ENCODE data around the gene ADGRV1.
"Not testable (repeated sequence)": the region's sequence is repeated elsewhere in the genome, so short reads cannot be mapped to it uniquely, and the experiment has no call there.

The ADGRV1 gene

DNA sequence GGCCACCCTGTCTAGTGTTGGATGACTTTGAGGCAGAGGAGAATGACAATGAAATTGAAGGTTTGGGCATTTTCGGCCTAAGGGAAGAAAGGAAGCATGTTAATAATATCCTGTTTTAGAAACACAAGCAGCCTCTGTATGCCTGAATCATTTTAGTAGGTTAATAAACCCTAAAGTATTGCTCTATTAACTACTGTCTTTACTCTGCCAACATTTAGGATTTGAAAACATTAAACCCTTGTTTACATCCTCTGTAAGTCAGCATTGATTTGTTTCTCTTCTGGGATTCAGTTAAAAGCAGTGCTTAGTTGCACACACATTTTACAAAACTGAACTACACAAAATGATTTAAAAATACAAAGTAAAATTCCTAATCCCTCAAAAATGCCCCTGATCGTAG is 465.6 kb downstream of the ADGRV1 start:
- DNase-seq (ENCODE audit: low read depth in 2 of 3, low spot score in 2 of 3) = no peak

DNA sequence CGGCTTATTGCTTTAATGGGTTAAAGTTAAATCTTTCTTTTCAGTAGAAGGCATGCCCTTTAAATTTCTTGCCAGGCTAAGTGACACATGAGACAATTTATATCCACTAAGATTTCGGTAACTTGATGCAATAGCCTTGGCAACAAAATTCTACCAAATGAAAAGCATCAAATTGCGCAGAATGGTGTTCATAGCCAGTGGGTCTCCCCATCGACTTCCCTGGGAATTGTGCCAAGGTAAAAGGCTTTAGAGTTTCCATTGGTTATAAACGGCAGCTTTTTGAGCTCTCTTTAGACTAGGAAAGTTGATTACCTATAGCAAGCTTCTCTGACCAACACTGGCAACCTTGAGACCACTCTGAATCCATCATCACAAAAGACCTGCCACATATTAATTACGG is 466.1 kb downstream of the ADGRV1 start:
- DNase-seq (ENCODE audit: low read depth in 2 of 3, low spot score in 2 of 3) = no peak

DNA sequence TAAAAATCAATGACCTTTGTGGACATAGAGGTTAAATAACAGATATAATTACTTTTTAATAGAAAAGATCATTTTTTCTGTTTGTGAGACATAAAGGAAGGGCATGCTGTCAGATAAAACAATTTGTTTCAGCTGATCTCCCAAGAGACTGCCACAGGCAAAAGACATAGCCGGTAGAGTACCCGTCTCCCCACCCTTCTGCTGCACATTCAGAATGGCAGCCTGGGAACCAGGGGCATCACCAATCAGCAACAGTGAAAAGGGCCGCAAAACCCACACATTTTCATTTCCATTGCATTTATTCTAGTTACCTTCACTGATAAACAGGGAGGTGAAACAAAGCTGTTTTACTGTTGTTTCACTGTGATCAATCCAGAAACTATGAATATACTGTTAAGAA is 466.9 kb downstream of the ADGRV1 start:
- DNase-seq (ENCODE audit: low read depth in 2 of 3, low spot score in 2 of 3) = no peak

DNA sequence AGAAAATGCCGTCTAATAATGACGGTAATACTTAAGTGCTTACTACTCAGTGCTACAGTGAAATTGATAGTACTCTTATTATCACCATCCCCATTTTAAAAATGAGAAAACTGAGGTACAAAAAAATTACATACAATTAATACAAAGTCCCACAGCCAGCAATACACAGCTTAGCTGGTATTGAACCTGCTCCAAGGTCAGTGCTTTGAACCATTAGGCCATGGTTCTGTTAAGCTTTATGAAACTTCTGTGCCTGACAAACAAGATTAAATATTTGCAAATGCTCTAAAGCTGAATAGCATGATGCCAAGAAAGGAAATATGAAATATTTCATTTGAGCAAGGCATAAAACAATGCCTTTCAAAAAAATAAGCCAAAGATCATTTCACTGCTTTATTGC is 467.4 kb downstream of the ADGRV1 start:
- DNase-seq (ENCODE audit: low read depth in 2 of 3, low spot score in 2 of 3) = no peak

DNA sequence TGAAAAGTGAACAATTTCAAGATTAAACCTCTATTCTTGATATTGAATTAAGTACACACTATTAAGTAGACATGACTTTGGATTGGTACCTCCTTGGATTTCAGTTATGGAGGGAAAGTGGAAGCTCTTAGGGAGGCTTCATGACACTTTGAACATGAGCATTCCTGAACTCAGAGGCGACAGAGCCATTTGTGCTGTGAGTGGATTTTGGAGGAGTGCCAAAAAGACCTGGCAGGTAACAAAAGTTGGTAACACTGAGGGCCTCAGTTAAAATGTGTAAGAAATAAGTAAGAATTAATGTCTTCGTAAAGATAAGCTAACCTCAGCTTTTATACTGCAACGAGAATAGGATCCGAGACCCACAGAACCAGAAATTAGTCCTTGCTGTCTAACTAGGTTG is 467.9 kb downstream of the ADGRV1 start:
- DNase-seq (ENCODE audit: low read depth in 2 of 3, low spot score in 2 of 3) = no peak

DNA sequence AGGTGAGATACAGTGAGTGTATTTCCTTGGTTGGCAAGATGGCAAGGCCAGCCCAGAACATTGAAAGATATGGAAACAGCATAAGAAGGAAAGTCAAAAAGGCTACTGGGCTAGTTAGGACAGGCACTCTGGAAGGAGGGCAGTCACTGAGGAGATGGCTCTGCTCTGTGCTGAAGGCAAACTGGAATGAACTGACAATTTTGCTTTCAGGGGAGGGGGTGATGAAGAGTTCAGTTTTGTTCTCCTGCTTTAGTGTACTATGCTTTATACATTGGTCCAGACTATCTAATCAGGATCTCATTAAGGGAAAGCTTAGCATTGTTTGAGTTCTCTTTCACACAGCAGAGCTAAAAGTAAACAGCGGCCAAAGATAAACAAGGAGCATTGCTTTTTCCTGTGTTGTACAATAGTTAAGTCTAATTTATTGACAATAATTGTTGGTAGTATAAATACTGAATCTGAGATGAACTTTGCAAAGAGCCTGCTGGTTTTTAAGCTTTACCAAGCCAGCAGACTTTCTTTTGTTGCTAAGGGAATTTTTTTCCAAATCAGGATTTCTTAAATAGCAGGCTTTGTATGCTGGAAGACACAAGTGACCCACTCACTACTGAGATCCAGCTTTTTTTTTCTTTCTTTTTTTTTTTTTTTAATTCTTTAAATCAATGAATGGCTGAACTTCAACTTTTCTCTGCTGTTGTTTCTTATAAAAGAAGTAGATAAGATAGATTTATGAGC is 469.0 kb downstream of the ADGRV1 start:
- DNase-seq (ENCODE audit: low read depth in 2 of 3, low spot score in 2 of 3) = no peak

- no peak for DNase-seq (ENCODE audit: low read depth in 2 of 3, low spot score in 2 of 3)
These were observed 469.9 kb downstream of the ADGRV1 start for GRCh38 chr5:91028499-91028956.

GRCh38 chr5:91030521-91031401 is 472.2 kb downstream of the ADGRV1 start:
- no peak for DNase-seq (ENCODE audit: low read depth in 2 of 3, low spot score in 2 of 3)

- no peak for DNase-seq (ENCODE audit: low read depth in 2 of 3, low spot score in 2 of 3)
These were observed 472.8 kb downstream of the ADGRV1 start for GRCh38 chr5:91031402-91031752.

- DNase-seq (ENCODE audit: low read depth in 2 of 3, low spot score in 2 of 3) = no peak
These were observed 473.5 kb downstream of the ADGRV1 start for GRCh38 chr5:91032125-91032524.

- DNase-seq (ENCODE audit: low read depth in 2 of 3, low spot score in 2 of 3) = no peak
These were observed 474.8 kb downstream of the ADGRV1 start for GRCh38 chr5:91033370-91033769.

DNA sequence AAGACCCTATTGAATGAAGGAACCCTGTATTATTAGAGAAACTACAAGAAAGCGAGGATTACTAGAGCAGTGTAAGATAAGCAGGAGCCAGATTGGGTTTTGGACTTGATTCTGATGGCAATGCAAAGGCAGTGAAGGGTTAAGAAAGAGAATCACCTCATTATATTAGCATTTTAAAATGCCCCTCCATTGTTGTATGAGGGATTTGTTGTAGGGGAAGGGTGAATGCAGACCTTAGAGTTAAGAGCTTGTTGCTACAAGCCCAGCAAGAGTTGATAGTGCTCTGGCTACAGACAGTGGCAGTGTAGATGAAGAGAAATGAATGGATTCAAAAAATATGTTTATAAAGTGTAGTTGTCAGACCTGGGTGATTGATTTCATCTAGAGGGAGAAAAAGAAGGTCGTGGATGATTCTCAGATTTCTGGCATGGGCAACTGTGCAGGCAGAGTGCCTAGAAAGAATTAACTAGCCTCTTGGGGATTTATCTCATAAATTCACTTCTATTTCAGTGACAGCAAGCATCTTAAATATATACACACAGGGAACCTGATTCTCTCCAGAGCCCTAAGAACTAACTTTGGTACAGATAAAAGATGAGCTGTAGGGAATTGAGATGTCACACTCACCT is 479.7 kb downstream of the ADGRV1 start:
- DNase-seq (ENCODE audit: low read depth in 2 of 3, low spot score in 2 of 3) = no peak

DNA sequence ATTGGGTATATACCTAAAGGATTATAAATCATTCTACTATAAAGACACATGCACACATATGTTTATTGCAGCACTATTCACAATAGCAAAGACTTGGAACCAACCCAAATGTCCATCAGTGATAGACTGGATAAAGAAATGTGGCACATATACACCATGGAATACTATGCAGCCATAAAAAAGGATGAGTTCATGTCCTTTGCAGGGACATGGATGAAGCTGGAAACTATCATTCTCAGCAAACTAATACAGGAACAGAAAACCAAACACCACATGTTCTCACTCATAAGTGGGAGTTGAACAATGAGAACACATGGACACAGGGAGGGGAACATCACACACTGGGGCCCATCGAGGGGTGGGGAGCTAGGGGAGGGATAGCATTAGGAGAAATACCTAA is 482.5 kb downstream of the ADGRV1 start:
- not testable (repeated sequence) for DNase-seq (ENCODE audit: low read depth in 2 of 3, low spot score in 2 of 3)

GRCh38 chr5:91042247-91042935 is 483.8 kb downstream of the ADGRV1 start:
- DNase-seq (ENCODE audit: low read depth in 2 of 3, low spot score in 2 of 3) = no peak

- DNase-seq (ENCODE audit: low read depth in 2 of 3, low spot score in 2 of 3) = no peak
These were observed 484.3 kb downstream of the ADGRV1 start for GRCh38 chr5:91042936-91043255.

- no peak for DNase-seq (ENCODE audit: low read depth in 2 of 3, low spot score in 2 of 3)
These were observed 489.5 kb downstream of the ADGRV1 start for GRCh38 chr5:91048073-91048472.

GRCh38 chr5:91049112-91049511 is 490.5 kb downstream of the ADGRV1 start:
- no peak for DNase-seq (ENCODE audit: low read depth in 2 of 3, low spot score in 2 of 3)

DNA sequence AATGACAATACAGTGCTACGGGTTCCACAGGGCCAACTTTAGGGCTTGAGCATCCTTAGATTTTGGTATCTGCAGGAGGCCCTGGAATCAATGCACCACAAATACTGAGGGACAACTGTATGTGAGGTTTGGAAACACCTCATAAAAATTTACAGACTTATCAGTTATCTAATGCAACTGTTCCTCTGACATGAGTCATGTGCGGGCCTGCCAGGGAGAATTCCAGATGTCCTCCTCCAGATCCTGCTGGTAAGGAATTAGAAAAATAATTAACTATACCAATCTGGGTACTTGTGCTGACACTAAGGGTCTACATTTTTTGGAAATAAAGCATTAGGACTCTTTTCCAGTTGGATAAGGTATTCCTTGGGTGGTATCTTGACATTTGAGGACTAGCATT is 491.2 kb downstream of the ADGRV1 start:
- no peak for DNase-seq (ENCODE audit: low read depth in 2 of 3, low spot score in 2 of 3)

DNA sequence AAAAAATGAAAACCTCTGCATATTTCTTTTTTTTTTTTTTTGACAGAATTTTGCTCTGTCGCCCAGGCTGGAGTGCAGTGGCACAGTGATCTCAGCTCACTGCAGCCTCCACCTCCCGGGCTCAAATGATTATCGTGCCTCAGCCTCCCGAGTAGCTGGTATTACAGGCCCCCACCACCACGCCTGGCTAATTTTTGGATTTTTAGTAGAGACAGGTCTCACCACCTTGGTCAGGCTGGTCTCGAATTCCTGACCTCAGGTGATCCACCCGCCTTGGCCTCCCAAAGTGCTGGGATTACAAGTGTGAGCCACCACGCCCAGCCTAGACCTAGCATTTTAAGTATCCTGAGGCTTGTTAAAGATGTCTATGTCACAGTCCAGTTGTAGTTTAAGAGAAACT is 493.8 kb downstream of the ADGRV1 start:
- not testable (repeated sequence) for DNase-seq (ENCODE audit: low read depth in 2 of 3, low spot score in 2 of 3)

- no peak for DNase-seq (ENCODE audit: low read depth in 2 of 3, low spot score in 2 of 3)
These were observed 494.6 kb downstream of the ADGRV1 start for GRCh38 chr5:91052977-91053740.

- DNase-seq (ENCODE audit: low read depth in 2 of 3, low spot score in 2 of 3) = no peak
These were observed 495.1 kb downstream of the ADGRV1 start for GRCh38 chr5:91053741-91054025.

Data from activated CD8-positive, alpha-beta memory T cell treated with anti-CD3 and anti-CD28 coated beads for 48 hours (primary cell).